Measurements from ENCODE around the gene TUBGCP6.

DNA sequence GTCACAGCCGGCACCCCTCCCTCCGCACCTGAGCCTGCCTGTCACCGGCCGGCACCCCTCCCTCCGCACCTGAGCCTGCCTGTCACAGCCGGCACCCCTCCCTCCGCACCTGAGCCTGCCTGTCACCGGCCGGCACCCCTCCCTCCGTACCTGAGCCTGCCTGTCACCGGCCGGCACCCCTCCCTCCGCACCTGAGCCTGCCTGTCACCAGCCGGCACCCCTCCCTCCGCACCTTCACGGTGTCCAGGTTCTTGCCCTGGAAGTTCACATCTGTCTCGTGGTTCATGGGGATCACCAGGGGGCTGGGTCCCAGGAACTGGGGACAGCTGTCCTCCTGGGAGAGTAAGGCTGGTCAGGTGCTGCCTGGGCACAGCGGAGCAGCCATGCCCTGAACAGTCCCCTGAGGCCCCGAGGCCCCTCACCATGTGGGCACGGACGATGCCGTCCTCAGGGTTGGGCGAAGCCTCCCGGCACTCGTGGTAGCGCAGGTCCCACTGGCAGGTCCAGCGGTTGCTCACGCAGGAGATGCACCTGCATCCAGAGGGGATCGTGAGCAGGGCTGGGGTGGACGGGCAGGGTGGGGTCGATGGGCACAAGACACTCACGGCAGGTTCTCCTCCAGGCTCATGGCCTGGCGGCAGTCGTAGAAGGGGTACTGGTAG, 40.9 kb upstream of the TUBGCP6 start:
- TF ChIP-seq, protein P1, sequence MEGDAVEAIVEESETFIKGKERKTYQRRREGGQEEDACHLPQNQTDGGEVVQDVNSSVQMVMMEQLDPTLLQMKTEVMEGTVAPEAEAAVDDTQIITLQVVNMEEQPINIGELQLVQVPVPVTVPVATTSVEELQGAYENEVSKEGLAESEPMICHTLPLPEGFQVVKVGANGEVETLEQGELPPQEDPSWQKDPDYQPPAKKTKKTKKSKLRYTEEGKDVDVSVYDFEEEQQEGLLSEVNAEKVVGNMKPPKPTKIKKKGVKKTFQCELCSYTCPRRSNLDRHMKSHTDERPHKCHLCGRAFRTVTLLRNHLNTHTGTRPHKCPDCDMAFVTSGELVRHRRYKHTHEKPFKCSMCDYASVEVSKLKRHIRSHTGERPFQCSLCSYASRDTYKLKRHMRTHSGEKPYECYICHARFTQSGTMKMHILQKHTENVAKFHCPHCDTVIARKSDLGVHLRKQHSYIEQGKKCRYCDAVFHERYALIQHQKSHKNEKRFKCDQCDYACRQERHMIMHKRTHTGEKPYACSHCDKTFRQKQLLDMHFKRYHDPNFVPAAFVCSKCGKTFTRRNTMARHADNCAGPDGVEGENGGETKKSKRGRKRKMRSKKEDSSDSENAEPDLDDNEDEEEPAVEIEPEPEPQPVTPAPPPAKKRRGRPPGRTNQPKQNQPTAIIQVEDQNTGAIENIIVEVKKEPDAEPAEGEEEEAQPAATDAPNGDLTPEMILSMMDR (IDR thresholded peaks at IDR 0.05), result no peak
- TF ChIP-seq POLR2A (IDR thresholded peaks at IDR 0.05) (no peak), EP300 (IDR thresholded peaks at IDR 0.05) (no peak)
